ENCODE measurements around the gene NPW.
"Not testable (repeated sequence)": the region's sequence is repeated elsewhere in the genome, so short reads cannot be mapped to it uniquely, and the experiment has no call there.

The NPW gene

GRCh38 chr16:2002406-2003230 is 17.0 kb upstream of the NPW start:
- no peak for DNase-seq

GRCh38 chr16:2003231-2003826 is 16.3 kb upstream of the NPW start:
- DNase-seq: no peak

GRCh38 chr16:2003827-2004641 is 15.6 kb upstream of the NPW start:
- DNase-seq: peak; percentile 91 to 93

- peak in 1 of 2 experiments; percentile 42 for DNase-seq
Measured at GRCh38 chr16:2004795-2005517, 14.6 kb upstream of the NPW start.

GRCh38 chr16:2005646-2006045 is 13.9 kb upstream of the NPW start:
- no peak for DNase-seq

- no peak for DNase-seq
Measured at GRCh38 chr16:2006317-2006716, 13.3 kb upstream of the NPW start.

DNA sequence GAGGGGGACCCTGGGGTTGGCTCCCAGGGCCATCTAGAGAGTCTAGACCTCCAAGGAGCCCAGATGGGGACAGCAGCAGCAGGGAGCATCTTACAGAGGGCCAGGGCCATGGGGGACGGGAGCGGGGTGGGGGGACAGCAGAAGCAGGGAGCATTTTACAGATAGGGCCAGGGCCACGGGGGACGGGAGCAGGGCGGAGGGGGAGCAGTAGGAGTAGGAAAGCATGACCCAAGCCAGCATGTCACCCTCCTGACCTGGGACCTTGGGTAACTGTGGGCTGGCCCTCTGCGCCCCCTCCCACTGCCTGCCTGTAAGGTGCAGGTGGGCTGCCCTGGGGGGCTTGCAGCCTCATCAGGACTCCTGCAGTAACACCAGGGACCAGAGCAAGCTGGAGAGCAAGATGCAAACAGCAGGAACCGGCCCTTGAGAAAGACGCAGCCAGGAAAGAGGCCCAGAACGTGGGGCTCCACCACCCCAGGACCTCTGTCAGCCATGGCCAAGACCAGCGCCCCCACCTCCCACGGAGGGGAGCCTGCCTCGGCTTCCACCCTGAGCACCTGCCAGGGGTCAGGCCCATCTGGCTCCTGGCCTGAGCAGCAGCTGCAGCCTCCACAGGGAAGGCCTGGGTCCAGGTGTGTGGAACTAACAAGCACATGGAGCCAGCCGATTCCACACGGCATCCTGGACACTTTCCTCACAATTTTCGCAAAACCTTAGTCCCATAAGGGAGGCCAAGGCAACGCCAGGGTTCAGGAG is 12.3 kb upstream of the NPW start:
- DNase-seq: peak in 1 of 2 experiments; percentile 24

DNA sequence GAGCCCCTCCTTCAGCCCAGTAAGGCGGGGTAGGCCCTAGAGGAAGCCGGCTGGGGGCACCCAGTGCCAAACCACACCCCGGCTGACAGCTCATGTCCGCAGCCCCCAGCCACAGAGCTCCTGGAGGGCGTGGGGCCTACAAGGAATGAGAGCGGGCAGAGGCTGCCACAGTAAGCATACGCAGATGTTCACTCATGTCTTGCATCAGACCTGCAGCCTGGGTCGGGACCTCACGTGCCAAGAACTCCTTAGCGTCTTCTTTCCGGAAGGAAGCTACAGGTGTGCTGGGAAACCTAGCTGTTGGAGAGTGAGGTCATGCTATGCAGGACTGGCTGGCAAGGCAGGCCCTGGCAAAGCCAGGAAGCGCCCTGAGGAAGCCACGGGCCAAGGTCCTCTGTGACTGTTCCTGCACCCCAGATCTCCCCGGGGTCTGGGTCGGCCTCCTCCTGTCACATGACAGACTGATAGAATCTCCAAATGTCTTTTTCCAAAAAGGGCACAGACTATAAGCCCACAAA is 11.5 kb upstream of the NPW start:
- peak in 1 of 2 experiments; percentile 15 for DNase-seq

DNA sequence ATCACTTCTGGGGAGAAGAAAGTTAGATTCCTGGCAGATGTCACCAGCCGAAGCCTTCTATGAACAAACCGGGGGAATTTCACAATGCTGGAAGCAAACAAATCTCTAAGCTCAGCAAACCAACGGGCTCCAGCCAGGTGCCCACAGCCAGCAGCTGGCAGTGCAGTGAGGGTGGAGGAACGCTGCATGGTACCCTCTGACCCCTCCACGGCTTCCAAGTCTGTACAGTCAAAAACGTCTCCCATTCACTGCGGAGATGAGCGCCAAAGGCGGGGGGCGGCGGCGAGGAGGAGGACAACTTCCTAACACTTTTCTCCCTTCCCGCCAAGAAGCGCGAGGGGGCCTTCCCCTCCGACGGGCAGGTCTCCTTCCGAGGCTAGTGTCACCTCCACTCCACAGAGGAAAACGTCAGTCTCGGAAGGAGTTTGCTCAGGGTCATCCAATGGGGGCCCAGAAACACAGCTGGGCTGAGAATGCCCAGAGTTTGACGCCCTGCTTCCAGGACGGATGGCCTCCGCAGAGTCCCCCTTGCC is 10.9 kb upstream of the NPW start:
- DNase-seq: peak in 1 of 2 experiments; percentile 11

DNA sequence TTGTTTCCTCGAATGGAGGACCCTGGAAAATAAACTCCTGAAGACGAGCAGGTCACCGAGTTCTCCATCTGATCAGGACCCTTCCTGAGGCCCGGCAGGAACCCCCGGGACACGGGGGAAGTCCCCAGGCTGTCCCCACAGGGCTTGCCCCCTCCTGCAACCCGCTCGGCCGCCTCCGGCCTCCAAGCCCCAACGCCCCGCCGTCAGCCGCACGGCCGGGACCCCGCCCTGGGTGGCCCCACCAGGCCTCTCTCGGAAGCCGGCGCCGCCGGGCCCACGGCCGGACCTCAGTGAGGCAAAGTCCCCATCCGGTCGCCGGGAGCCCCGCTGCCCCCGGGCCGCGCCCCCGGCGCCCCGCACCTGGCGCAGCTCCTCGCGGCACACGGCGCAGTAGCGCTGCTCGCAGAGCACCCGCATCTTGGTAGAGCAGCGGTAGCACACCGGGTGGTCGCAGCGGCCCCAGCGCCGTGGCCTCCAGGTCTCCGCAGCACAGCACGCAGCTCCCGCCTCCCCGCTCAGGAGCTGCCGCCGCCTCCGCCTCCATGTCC is 10.3 kb upstream of the NPW start:
- DNase-seq: no peak

DNA sequence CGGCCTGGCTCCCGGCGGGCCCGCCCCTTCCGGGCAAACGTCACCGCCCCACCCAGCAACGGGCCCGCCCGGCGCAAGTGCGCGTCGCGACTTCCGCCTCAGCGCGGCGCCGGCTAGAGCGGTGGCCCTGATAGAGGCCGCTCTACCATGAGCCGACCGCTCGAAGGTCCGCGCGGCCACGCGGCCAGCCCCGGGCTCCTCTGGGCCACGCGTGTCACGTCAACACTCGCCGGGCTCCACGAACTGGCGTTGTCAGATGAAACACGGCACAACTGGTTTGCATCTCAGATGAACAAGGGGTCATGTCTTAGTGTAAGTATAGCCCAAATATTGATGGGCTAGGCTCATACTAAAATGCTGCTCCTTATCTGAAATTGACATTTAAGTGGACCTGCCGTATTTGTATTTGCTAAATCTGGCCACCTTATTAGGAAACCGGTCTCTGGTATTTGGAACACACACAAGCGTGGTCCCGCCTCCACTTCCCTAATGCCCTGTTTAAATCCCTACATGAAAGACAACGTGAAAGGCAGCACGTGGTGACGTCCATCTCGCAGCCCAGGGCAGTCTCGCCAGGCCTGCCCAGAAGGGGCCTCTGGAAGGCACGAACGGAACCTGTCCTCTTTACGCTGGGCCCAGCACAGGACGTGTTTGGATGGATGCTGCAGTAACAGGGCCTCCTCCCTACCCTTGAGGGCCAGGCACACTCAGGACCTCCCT is 9.6 kb upstream of the NPW start, which contains the start of gene ZNF598:
Gene ZNF598, minus strand, starts transcription at position 31 of the 720 bp plus-strand sequence.
- peak; percentile 80 to 88 for DNase-seq

GRCh38 chr16:2011726-2012125 is 7.9 kb upstream of the NPW start:
- not testable (repeated sequence) for DNase-seq

GRCh38 chr16:2013527-2013926 is 6.1 kb upstream of the NPW start:
- DNase-seq: no peak

- DNase-seq: no peak
Measured at GRCh38 chr16:2015117-2015946, 4.3 kb upstream of the NPW start.

- DNase-seq: no peak
Measured at GRCh38 chr16:2015947-2016208, 3.7 kb upstream of the NPW start.

DNA sequence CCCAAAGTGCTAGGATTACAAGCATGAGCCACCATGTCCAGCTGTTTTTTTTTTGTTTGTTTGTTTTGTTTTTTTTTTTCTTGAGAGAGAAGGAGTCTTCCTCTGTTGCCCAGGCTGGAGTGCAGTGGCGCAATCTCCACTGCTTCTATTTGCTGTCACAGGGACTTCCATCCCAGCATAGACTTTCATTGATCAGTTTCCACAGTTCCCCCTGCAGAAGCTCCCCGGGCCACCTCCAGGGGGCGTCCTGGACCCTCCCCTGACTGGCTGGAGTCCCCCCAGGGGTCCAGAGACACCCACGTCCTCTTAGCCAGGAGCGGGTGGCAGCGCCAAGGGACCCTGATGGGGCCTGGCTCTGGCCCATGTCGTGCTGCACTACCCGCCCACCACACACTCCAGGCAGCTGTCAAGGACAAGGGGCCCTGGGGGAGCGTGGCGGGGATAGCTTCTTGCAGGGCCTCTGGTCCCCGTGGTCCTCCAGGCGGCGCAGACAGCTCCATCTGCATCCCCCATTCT is 3.1 kb upstream of the NPW start:
- peak in 1 of 2 experiments; percentile 14 for DNase-seq

- no peak for DNase-seq
Measured at GRCh38 chr16:2019921-2020831, 591 bp downstream of the NPW start.

GRCh38 chr16:2022723-2023091 is 3.1 kb downstream of the NPW start:
- DNase-seq: no peak
